Measurements from ENCODE around the gene FAM83G.
"Not testable (repeated sequence)": the region's sequence is repeated elsewhere in the genome, so short reads cannot be mapped to it uniquely, and the experiment has no call there.

The FAM83G gene, protein sequence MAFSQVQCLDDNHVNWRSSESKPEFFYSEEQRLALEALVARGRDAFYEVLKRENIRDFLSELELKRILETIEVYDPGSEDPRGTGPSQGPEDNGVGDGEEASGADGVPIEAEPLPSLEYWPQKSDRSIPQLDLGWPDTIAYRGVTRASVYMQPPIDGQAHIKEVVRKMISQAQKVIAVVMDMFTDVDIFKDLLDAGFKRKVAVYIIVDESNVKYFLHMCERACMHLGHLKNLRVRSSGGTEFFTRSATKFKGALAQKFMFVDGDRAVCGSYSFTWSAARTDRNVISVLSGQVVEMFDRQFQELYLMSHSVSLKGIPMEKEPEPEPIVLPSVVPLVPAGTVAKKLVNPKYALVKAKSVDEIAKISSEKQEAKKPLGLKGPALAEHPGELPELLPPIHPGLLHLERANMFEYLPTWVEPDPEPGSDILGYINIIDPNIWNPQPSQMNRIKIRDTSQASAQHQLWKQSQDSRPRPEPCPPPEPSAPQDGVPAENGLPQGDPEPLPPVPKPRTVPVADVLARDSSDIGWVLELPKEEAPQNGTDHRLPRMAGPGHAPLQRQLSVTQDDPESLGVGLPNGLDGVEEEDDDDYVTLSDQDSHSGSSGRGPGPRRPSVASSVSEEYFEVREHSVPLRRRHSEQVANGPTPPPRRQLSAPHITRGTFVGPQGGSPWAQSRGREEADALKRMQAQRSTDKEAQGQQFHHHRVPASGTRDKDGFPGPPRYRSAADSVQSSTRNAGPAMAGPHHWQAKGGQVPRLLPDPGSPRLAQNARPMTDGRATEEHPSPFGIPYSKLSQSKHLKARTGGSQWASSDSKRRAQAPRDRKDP

DNA sequence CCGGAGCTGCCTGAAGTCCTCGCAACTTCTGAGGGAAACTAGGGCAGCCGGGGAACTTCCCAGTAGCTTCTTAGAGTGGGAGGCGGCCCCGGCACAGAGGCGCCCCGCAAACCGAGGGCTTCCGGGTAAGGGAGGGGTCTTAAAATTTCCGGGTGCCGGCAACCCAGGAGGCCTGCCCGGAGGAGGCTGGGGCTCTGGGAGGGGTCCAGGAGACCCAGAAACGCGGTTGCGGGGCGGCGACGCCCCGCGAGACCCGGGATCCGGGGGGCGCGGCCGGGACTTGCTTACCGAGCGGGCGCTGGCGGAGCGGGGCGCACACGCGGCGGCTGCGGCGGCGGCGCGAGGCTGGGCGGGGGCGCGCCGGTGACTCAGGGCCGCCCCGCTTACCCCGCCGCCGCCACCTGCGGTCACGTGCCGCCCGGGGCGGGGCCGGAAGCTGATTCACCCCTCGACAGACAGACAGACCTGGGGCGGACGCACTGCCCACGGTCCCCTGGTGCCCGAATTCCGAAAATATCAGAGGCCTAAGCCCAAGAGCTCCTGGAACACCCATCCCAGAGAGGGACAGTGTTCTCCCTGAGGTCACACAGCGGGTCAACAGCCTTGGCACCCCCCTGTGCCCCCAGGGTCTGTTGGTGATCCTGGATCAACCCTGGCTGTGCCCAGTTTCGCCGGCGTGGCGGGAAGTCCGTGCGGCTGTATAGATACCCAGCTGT lies at the start of gene FAM83G:
Gene FAM83G, minus strand, starts transcription at position 344 of the 716 bp plus-strand sequence. CDS start 723 bp downstream, outside the sequence.
- ChIA-PET CTCF (interaction anchor here (1.1 to 4.7 kb wide), 3 partner anchors 19 to 49 kb away, joined by 3 to 28 read pairs (median 5); no protein-coding TSS in a partner anchor), POLR2A (no interaction called here)
- peak; percentile 90 for DNase-seq (ENCODE audit: extremely low spot score)
- TF ChIP-seq, protein P1, sequence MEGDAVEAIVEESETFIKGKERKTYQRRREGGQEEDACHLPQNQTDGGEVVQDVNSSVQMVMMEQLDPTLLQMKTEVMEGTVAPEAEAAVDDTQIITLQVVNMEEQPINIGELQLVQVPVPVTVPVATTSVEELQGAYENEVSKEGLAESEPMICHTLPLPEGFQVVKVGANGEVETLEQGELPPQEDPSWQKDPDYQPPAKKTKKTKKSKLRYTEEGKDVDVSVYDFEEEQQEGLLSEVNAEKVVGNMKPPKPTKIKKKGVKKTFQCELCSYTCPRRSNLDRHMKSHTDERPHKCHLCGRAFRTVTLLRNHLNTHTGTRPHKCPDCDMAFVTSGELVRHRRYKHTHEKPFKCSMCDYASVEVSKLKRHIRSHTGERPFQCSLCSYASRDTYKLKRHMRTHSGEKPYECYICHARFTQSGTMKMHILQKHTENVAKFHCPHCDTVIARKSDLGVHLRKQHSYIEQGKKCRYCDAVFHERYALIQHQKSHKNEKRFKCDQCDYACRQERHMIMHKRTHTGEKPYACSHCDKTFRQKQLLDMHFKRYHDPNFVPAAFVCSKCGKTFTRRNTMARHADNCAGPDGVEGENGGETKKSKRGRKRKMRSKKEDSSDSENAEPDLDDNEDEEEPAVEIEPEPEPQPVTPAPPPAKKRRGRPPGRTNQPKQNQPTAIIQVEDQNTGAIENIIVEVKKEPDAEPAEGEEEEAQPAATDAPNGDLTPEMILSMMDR (IDR thresholded peaks at IDR 0.05; ENCODE audit: control extremely low read depth, extremely low read depth, low read depth, missing control alignments) = no peak

DNA sequence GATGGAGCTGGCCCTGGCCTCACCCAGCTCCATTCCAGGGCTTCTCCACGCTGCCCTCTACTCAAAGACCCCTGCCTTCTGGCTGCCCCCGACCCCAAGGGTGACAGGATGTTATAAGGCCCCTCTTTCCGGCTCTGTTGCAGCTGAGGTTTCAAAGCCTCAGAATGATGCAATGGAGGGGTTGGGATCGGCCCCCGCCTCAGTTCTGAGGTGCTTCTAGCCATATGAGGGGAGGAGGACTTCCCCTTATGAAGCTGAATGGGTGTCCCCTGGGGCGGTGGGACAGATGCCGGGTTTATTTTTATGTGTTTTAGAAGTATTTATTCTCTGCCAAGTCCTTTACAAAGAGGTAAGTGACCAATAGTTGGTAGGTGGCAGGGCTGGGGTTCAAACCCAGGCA lies 44.3 kb upstream of the FAM83G start:
- POLR2A ChIA-PET; DNase-seq (ENCODE audit: extremely low spot score); CTCF ChIA-PET: not testable (repeated sequence)

DNA sequence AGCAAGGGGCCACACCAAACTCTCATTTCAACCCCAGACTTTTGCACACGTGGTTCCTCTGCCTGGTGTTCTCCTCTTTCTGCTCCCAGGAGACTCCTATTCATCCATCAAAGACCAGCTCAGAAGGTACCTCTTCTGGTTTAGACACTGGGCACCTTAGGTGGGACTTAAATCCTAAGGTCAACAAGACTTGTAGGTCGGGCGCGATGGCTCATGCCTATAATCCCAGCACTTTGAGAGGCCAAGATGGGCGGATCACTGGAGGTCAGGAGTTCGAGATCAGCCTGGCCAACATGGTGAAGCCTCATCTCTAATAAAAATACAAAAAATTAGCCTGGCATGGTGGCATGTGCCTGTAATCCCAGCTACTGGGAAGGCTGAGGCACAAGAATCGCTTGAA lies 42.9 kb upstream of the FAM83G start:
- CTCF ChIA-PET; POLR2A ChIA-PET; DNase-seq (ENCODE audit: extremely low spot score): not testable (repeated sequence)

DNA sequence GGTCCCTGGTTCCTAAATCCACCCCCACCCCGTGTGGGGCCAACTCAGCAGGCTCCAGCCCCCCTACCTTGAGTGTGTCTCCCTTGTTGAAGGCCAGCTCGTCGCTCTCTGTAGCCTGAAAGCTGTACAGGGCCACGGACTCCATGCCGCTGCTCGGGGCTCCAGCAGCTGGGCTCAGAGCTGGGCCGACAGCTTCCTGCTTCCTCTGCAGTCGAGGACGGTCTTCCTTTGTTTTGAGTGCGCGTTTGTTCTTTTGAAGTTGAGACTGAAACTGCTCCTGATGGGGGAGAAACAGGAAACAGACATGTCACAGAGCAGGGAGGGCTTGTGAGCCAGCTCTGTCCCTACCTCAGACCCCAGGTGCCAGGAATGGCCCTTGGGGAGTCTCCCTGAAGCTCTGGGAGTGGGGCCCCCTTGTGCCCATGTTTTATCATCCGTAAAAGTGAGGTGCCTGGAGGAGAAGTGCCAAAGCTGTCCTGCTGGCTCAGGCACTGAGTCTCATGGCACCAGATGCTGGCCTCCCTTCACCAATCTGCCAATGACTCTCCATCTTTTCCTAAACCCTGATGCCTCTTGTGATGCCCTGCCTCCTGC lies 42.3 kb upstream of the FAM83G start, which contains the start of gene GRAP:
Gene GRAP, minus strand, starts transcription at position 176 of the 594 bp plus-strand sequence. Its CDS starts 31 bp downstream, at position 145.
- POLR2A ChIA-PET; DNase-seq (ENCODE audit: extremely low spot score); CTCF ChIA-PET: not testable (repeated sequence)

DNA sequence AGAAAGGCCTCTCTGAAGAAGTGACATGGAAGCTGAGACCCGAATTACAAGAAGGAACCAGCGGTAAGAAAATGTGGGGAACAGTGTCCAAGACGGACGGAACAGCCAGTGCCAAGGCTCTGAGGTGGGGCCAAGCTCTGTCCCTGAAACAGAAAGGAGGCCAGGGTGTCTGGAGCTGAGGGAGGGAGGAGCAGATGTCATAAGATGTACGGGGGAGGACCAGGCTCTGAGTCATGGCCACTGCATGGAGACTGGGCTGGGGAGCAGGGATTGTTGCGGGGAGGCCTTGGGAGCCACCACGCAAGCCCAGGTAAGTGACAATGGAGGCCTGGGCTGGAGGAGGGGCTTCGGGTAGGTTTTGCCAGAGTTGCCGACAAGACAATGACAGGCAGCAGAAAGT lies 40.1 kb upstream of the FAM83G start:
- CTCF ChIA-PET; POLR2A ChIA-PET; DNase-seq (ENCODE audit: extremely low spot score): not testable (repeated sequence)

DNA sequence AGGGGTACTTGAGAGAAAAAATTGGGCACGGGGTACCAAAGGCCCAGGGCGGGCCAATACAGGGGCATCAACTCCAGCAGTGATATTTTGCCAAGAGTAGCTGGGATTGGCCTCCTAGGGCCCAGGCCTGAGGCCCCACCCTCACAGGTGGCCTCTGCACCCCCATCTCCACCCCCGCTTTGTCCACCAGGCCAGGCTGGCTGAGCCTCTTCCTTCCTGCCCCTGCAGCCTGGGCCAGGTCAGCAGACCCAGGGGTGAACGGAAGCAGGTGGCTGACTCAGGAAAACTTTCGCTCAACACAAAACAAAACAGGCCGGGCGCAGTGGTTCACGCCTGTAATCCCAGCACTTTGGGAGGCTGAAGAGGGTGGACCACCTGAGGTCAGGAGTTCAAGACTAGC lies 38.5 kb upstream of the FAM83G start:
- DNase-seq (ENCODE audit: extremely low spot score); CTCF ChIA-PET; POLR2A ChIA-PET: not testable (repeated sequence)

DNA sequence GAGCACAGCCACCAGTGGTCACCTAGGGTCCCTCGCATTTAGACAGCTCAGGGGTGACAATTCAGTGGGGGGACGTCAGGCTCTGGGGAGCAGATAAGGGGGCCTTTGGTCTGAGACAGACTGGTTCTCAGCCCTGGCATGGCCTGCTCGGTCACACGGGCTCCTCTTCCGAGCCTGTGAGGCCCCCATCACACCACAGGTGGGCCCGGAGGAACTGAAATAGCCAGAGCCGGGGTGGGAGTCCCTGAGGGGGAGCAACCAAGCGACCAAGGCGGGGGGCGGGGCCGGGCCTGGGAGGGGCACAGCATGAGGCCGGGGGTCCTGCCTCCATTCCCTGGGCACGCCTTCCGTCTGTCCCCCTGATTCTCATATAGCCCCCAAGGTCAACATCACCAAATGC lies 37.8 kb upstream of the FAM83G start:
- POLR2A ChIA-PET; DNase-seq (ENCODE audit: extremely low spot score); CTCF ChIA-PET: not testable (repeated sequence)

DNA sequence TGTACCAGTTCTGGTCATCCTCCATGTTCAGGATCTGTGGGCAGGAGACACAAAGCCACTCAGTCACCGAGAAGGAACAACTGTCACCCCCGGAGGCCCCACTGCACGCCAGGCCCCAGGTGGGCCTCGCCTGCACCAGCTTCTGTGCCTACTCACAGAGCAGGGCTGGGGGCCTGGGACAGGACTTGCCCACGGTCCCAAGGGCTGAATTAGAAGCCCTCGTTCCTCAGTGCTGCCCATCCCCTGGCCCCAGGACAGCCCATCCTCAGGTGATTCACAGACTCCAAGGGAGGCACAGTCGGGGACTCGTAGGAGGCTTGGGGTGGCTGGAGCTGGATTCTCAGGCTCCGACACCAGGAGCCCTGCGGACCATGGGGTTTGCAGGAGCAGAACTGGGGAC lies 37.3 kb upstream of the FAM83G start:
- POLR2A ChIA-PET; CTCF ChIA-PET; DNase-seq (ENCODE audit: extremely low spot score): not testable (repeated sequence)

DNA sequence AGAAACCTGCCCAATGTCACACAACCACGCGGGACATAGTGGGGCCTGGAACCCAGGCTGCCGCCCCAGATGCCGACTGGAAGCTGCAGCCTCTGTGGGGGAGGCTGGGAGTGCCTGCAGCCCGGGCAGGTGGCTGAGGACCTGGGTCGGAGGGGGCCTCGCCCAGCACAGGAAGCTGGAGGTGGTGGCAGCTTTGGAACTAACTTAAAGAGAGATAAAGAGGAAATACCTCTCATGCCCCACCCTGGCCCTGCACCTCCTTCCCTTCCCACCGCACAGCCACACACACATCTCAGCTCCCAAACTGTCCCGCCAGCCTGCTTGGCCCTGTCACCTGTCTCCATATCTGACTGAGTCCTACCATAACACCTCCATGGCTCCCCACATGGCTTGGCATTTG lies 35.8 kb upstream of the FAM83G start:
- POLR2A ChIA-PET; CTCF ChIA-PET; DNase-seq (ENCODE audit: extremely low spot score): not testable (repeated sequence)

DNA sequence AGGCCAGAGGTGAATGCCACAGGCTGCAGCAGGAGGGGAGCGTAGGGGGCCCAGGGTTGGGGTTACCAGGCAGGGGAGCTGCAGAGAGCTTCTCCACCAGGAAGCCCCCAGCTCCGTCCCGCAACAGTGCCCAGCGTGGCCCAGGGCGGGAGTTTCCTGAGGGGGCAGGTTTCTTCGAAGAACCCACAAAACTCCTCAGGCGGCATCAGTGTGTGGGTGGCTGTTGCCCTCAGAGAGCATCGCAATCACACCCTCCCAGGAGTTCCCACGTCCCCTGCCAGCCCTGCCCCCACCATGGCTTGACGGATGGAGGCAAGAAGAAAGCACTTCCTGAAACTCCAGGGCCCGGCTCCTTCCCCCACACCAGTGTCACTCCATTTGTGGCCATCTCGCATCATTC lies 34.2 kb upstream of the FAM83G start:
- POLR2A ChIA-PET; DNase-seq (ENCODE audit: extremely low spot score); CTCF ChIA-PET: not testable (repeated sequence)

DNA sequence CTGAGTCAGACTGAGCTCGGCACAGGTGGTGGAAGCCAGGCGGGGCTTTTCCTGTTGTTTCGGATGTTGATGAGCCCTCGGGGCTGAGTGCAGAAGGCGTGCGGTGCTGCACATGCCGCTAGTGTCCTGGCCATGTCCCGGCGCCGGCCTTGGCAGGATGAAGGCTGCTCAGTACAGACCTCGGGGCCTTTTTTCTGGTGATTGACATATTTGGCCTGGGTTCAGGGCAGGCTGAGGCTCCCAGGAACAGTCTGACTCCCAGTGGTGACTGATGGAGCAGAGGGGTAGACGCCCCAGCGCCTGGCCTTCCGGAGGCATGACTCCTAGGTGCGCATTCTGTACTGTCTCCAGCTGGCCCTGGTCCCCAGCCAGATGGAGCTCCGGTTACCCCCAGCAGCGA lies 33.4 kb upstream of the FAM83G start:
- DNase-seq (ENCODE audit: extremely low spot score); CTCF ChIA-PET; POLR2A ChIA-PET: not testable (repeated sequence)

DNA sequence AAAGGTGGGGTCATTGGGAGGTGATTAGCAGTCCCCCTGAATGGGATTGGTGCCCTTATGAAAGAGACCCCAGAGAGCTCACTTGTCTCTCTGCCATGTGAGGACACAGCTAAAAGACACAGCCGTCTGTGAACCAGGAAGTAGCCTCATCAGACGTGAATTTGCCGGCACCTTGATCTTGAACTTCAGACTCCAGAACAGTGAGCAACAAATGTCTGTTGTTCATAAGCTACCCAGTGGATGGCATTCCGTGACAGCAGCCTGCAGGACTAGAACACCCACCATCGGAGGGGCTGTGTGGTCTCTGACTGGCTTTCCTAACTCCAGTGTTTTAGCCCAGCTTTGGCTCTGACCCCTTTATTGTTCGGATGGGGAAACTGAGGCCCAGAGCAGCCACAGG lies 33.0 kb upstream of the FAM83G start:
- CTCF ChIA-PET; POLR2A ChIA-PET; DNase-seq (ENCODE audit: extremely low spot score): not testable (repeated sequence)

DNA sequence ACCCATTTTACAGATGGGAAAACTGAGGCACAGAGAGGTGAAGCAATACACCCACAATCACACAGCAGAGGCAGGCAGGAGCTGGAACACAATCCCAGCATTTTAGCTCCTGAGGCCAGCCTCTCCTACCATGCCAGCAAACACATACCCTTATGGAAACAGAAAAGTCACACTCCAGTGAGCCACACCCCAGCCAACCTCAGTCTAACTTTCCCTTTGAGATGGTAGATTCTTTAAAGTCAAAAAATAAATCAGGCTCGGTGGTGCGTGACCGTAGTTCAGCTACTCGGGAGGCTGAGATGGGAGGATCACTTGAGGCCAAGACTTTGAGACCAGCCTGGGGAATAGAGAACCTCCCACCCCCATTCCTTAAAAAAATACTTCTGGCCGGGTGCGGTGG lies 31.6 kb upstream of the FAM83G start:
- DNase-seq (ENCODE audit: extremely low spot score); CTCF ChIA-PET; POLR2A ChIA-PET: not testable (repeated sequence)

DNA sequence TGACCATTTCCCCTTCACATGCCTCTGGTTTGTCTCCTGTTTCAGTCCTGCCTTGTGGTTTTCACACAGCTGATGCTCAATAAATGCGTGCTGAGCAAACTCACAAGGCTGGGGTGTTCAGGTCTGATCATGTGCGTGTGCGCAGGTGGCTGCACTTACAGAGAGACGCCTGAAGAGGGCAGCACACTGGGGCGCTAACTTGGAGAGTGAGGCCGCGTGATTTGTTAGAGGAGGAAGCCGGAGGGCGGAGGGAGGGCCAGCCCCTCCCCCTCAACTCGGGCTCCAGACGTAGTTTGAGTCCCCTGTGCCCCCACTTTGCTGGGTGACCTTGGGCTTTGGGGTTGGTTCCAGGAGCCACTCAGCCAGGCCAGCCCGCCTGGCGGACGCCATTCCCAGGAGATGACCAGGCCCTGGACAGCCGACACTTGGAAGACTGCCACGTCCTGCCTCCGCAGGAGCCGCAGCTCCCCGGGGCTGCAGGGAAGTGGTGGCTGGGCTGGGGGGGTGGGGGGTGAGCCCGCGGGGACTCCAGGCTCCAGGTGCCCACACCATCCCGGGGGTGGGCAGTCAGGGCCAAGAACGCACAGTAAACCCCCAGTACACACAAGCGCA lies 27.9 kb upstream of the FAM83G start:
- DNase-seq (ENCODE audit: extremely low spot score); POLR2A ChIA-PET; CTCF ChIA-PET: not testable (repeated sequence)
